ENCODE measurements around the gene TUBB4A.

Gene TUBB4A

DNA sequence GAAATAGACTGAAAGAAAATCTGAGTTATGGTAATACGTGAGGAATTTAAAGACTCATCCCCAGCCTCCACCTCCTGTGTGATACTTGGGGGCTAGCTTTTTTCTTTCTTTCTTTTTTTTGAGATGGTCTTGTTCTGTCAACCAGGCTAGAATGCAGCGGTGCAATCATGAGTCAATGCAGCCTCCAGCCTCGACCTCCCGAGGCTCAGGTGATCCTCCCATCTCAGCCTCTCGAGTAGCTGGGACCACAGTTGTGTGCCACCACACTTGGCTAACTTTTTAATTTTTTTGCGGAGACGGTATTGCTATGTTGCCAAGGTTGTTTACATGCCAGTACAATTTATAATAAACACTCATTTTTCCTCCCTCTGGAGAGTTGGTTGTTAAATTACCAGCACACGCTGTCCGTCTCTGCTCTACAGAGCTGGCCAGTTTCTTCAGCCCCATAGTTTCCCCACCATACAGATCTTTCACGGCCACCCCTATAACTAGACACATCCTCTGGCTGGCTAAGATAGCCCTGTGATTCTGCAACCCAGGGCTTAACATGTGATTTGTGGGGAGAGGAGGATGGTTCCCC, 33.5 kb upstream of the TUBB4A start:
- no peak for TF ChIP-seq CTCF (IDR thresholded peaks at IDR 0.05; ENCODE audit: low read depth, low read length, missing control alignments)

DNA sequence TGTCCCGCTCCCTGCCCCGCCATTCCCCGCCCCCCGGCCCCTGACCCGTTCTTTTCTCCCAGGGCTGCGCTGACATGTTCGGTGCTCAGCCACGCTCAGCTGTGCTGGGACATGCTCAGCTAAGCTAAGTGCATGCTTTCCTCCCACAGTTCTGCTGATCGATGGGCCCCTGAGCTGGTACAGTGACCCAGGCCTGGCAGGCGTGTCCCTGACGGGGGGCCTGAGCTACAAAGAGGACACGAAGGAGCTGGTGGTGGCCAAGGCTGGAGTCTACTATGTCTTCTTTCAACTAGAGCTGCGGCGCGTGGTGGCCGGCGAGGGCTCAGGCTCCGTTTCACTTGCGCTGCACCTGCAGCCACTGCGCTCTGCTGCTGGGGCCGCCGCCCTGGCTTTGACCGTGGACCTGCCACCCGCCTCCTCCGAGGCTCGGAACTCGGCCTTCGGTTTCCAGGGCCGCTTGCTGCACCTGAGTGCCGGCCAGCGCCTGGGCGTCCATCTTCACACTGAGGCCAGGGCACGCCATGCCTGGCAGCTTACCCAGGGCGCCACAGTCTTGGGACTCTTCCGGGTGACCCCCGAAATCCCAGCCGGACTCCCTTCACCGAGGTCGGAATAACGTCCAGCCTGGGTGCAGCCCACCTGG, 32.5 kb upstream of the TUBB4A start:
- in situ Hi-C loops (cut with HindIII; ENCODE audit: low sequenced_read_pairs), result no loop called here
- no peak for DNase-seq (ENCODE audit: low read depth)
- no peak for TF ChIP-seq CTCF (IDR thresholded peaks at IDR 0.05; ENCODE audit: low read depth, low read length, missing control alignments)
- H3K4me3 ChIP-seq (ENCODE audit: low read depth, low read length), result no peak overlapping the region

More for the DNA sequence above, 33.5 kb upstream of the TUBB4A start:
- in situ Hi-C loops (cut with HindIII; ENCODE audit: low sequenced_read_pairs), result no loop called here
- no peak for DNase-seq (ENCODE audit: low read depth)
- H3K4me3 ChIP-seq (ENCODE audit: low read depth, low read length), result no peak overlapping the region

DNA sequence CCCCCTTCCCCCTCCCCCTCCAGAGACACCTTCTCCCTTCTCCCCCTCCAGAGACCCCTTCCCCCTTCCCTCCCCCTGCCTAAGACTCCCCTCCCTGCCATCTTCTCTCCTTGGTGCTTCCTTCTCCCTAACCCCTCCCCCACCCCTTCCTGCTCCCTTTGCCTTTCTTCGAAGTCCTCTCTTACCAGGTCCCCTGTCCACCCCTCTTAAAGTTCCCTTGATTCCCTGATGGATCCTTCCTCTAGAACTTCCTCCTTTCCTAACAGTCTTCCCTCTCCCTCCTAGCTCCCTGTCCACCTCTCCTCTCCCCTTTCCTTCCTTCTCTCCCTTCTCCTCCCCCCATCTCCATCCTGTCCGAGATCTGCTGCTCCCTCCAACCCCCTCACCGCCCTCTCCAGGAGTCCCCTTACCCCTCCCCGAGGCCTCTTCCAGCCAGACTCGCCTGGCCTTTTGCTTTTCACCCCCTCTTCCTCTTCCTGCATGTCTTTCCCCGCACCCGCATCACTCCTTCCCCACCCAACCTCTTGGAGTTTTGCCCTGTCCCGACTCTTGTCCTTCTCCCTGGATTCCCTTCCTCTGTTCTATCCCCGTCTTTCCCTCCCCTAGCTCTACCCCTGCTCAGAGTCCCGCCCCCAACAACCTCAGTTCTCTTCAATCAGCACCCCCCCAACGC, 31.8 kb upstream of the TUBB4A start:
- DNase-seq (ENCODE audit: low read depth), result no peak
- no peak overlapping the region for H3K4me3 ChIP-seq (ENCODE audit: low read depth, low read length)
- in situ Hi-C loops (cut with HindIII; ENCODE audit: low sequenced_read_pairs), result no loop called here
- TF ChIP-seq CTCF (IDR thresholded peaks at IDR 0.05; ENCODE audit: low read depth, low read length, missing control alignments), result no peak

DNA sequence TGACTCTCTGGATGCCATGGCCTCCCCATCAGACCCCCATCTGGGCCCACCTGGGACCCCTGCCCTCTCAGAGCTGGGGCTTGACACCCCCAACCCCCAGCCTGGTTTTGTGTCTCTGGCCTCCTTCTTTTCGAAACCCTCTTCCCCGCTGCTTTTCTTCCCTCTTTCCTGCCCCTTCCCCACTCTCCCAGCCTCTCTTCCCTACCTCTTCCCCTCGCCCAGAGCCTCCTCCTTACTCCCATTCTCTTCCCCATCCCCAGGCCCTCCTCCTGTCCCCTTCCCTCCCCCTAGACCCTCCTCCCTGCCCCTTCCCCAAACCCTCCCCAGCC, 30.9 kb upstream of the TUBB4A start:
- in situ Hi-C loops (cut with HindIII; ENCODE audit: low sequenced_read_pairs), result no loop called here
- DNase-seq (ENCODE audit: low read depth), result no peak
- no peak overlapping the region for H3K4me3 ChIP-seq (ENCODE audit: low read depth, low read length)
- no peak for TF ChIP-seq CTCF (IDR thresholded peaks at IDR 0.05; ENCODE audit: low read depth, low read length, missing control alignments)

- no peak for DNase-seq (ENCODE audit: low read depth)
- peak overlapping the region; percentile 73 for H3K4me3 ChIP-seq (ENCODE audit: low read depth, low read length)
- no peak for TF ChIP-seq CTCF (IDR thresholded peaks at IDR 0.05; ENCODE audit: low read depth, low read length, missing control alignments)
- in situ Hi-C loops (cut with HindIII; ENCODE audit: low sequenced_read_pairs), result no loop called here
These were observed 30.3 kb upstream of the TUBB4A start for GRCh38 chr19:6532244-6532999.

DNA sequence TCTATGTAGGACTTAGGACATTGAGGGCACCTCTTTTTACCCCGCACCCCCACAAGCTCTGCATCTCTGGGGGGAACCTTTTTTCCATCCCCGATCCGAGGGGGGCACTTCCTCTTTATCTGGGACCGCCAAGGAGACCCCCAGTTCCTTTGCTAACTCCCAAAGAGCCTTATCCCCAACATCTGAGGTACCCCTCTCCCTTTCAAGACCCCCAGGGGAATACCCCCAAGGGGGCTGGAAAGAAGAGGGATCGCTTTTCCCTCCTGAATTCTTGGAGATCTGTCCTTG, 29.8 kb upstream of the TUBB4A start:
- peak overlapping the region; percentile 73 for H3K4me3 ChIP-seq (ENCODE audit: low read depth, low read length)
- in situ Hi-C loops (cut with HindIII; ENCODE audit: low sequenced_read_pairs), result no loop called here
- no peak for DNase-seq (ENCODE audit: low read depth)
- TF ChIP-seq CTCF (IDR thresholded peaks at IDR 0.05; ENCODE audit: low read depth, low read length, missing control alignments), result no peak
